Endodermal cell (in vitro differentiated cells): ENCODE data around the gene BRPF1. TPM values are rescaled to one million over a fixed set of nuclear protein-coding genes. Genes with fewer than 3 reads are reported as not detected.

Experiments used
- DNase-seq: peaks from one replicate; pipeline ENCODE4 v3.0.0-alpha.2; 2017
- H3K27ac ChIP-seq: 2 replicates; pipeline ENCODE4 v1.5.1; 2013; ENCODE audit warnings: mild to moderate bottlenecking, low read depth, low read length, moderate library complexity
- H3K27me3 ChIP-seq: 2 replicates; pipeline ENCODE4 v1.6.1; 2013; ENCODE audit warnings: mild to moderate bottlenecking, low read length, moderate library complexity; ENCODE audit not compliant: insufficient read depth, control insufficient read depth, poor library complexity, severe bottlenecking
- H3K36me3 ChIP-seq: 2 replicates; pipeline ENCODE4 v1.7.0; 2013; ENCODE audit warnings: mild to moderate bottlenecking, low read length, moderate library complexity; ENCODE audit not compliant: control insufficient read depth, insufficient read depth
- H3K4me1 ChIP-seq: one replicate; pipeline ENCODE4 v1.7.0; 2013; ENCODE audit warnings: low read length; ENCODE audit not compliant: control insufficient read depth, insufficient read depth
- H3K4me3 ChIP-seq: 2 replicates; pipeline ENCODE4 v1.5.1; 2013; ENCODE audit warnings: mild to moderate bottlenecking, low read length, moderate library complexity
- H3K9ac ChIP-seq: 2 replicates; pipeline ENCODE4 v1.6.1; 2013; ENCODE audit warnings: mild to moderate bottlenecking, low read length, moderate library complexity; ENCODE audit not compliant: poor library complexity, severe bottlenecking; ENCODE audit errors: extremely low read depth
- H3K9me3 ChIP-seq: 2 replicates; pipeline ENCODE4 v1.6.1; 2013; ENCODE audit warnings: mild to moderate bottlenecking, low read length, moderate library complexity; ENCODE audit not compliant: control insufficient read depth
- H3K27ac Mint-ChIP-seq: 2 replicates; pipeline ENCODE4 v1.8.0; 2020; ENCODE audit warnings: mixed read lengths
- H3K27me3 Mint-ChIP-seq: 2 replicates; pipeline ENCODE4 v1.8.0; 2021; ENCODE audit warnings: mild to moderate bottlenecking, mixed read lengths; ENCODE audit not compliant: insufficient read depth
- H3K36me3 Mint-ChIP-seq: 2 replicates; pipeline ENCODE4 v1.8.0; 2020; ENCODE audit warnings: low read depth, mixed read lengths
- H3K4me1 Mint-ChIP-seq: 2 replicates; pipeline ENCODE4 v1.8.0; 2020; ENCODE audit warnings: mixed read lengths
- H3K4me3 Mint-ChIP-seq: 2 replicates; pipeline ENCODE4 v1.8.0; 2020; ENCODE audit warnings: mild to moderate bottlenecking, moderate library complexity, mixed read lengths
- H3K9me3 Mint-ChIP-seq: 2 replicates; pipeline ENCODE4 v1.8.0; 2020; ENCODE audit warnings: mild to moderate bottlenecking, mixed read lengths
- WGBS, 2 experiments: methylation state at CpG; one replicate each; pipeline versions ENCODE4 v1.1.5 to v1.1.7; 2013; ENCODE audit warnings: missing lambda C conversion rate in 2 of 2, mixed read lengths in 1 of 2; ENCODE audit not compliant: insufficient coverage in 1 of 2, insufficient read length in 1 of 2; 5-methylcytosine and 5-hydroxymethylcytosine counted together
- total RNA-seq, 2 donors: library from RNA; stranded (reverse); fragmentation: NEBNext Ultra II Directional in 1 of 2; extraction: Animal tissue kit (Norgen Biotek cat#: 25700) in 1 of 2; gene quantifications; 2 replicates in 1 of 2; 3 replicates in 1 of 2; pipeline ENCODE4 v1.2.1, GENCODE V29; 2021
- TF ChIP-seq, protein P1 (sequence below): fragments of 200-600 bp; sonication (generic); conservative IDR thresholded peaks from 2 replicates; pipeline ENCODE4 v1.5.0; 2021; ENCODE audit warnings: antibody characterized with exemption, mild to moderate bottlenecking

Gene BRPF1
- total RNA-seq, 2 donors from 2014 or later: 22.7 to 28.5 TPM

GRCh38 chr3:9786209-9786739 lies 54.7 kb downstream of the BRPF1 start:
- H3K4me3 Mint-ChIP-seq: no peak overlapping the region

GRCh38 chr3:9786825-9787669 lies 55.5 kb downstream of the BRPF1 start:
- Mint-ChIP-seq H3K4me1 (peaks cover 4% of the 10 kb centered on the region), H3K9me3 (no peaks in the 10 kb centered on the region), H3K4me3 (no peak overlapping the region), H3K27me3 (no peaks in the 10 kb centered on the region), H3K27ac (no peak overlapping the region), H3K36me3 (peaks cover 70% of the 10 kb centered on the region)
- Histone ChIP-seq H3K36me3 (peaks cover 67% of the 10 kb centered on the region), H3K4me3 (no peak overlapping the region), H3K27me3 (no peaks in the 10 kb centered on the region), H3K9ac (no peak overlapping the region), H3K27ac (no peak overlapping the region), H3K4me1 (no peaks in the 10 kb centered on the region), H3K9me3 (no peaks in the 10 kb centered on the region)
- TF ChIP-seq, protein P1, sequence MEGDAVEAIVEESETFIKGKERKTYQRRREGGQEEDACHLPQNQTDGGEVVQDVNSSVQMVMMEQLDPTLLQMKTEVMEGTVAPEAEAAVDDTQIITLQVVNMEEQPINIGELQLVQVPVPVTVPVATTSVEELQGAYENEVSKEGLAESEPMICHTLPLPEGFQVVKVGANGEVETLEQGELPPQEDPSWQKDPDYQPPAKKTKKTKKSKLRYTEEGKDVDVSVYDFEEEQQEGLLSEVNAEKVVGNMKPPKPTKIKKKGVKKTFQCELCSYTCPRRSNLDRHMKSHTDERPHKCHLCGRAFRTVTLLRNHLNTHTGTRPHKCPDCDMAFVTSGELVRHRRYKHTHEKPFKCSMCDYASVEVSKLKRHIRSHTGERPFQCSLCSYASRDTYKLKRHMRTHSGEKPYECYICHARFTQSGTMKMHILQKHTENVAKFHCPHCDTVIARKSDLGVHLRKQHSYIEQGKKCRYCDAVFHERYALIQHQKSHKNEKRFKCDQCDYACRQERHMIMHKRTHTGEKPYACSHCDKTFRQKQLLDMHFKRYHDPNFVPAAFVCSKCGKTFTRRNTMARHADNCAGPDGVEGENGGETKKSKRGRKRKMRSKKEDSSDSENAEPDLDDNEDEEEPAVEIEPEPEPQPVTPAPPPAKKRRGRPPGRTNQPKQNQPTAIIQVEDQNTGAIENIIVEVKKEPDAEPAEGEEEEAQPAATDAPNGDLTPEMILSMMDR: peak; percentile 78
- DNase-seq: peak; percentile 67
- WGBS, 2 experiments: 85 to 91% methylated on average over 5 to 13 of the region's 13 CpGs

More at GRCh38 chr3:9786209-9786739, 54.7 kb downstream of the BRPF1 start:
- Histone ChIP-seq H3K27ac (no peak overlapping the region), H3K9me3 (no peaks in the 10 kb centered on the region), H3K27me3 (no peaks in the 10 kb centered on the region), H3K9ac (no peak overlapping the region), H3K36me3 (peaks cover 75% of the 10 kb centered on the region), H3K4me3 (no peak overlapping the region), H3K4me1 (no peaks in the 10 kb centered on the region)
- whole genome bisulfite sequencing, 2 experiments: 81 to 93% methylated on average over 3 to 7 of the region's 7 CpGs
- Mint-ChIP-seq H3K27me3 (no peaks in the 10 kb centered on the region), H3K4me1 (no peaks in the 10 kb centered on the region), H3K9me3 (no peaks in the 10 kb centered on the region), H3K36me3 (peaks cover 74% of the 10 kb centered on the region), H3K27ac (no peak overlapping the region)
- DNase-seq: no peak
- TF ChIP-seq, protein P1: no peak

DNA sequence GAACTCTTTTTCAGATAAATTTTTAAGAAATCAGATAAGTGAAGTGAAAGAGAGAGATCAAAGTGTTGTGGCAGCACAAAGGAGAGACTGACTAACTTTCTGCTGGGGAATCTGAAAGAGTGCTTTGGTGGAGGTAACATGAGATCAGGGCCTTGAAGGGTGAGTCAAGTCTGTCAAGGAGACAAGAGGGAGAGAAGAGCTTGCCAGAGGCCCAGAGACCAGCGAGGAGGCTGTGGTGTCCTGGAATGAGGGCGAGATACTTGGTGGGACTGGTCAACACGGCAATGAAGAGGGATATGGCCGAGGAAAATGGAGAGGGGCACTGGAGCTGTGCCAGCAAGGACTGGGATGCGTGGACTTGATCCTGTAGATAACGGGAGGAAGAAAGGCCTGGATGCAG lies 56.2 kb downstream of the BRPF1 start:
- no peak overlapping the region for H3K27ac ChIP-seq
- peaks cover 64% of the 10 kb centered on the region for H3K36me3 Mint-ChIP-seq
- H3K9me3 ChIP-seq: no peaks in the 10 kb centered on the region
- no peak overlapping the region for H3K4me3 ChIP-seq
- no peaks in the 10 kb centered on the region for H3K27me3 Mint-ChIP-seq
- H3K4me3 Mint-ChIP-seq: no peak overlapping the region
- peak overlapping the region; percentile 10 for H3K27ac Mint-ChIP-seq
- no peak for DNase-seq
- 93 to 96% methylated on average over 5 to 6 of the region's 6 CpGs for WGBS, 2 experiments
- H3K4me1 ChIP-seq: no peaks in the 10 kb centered on the region
- H3K4me1 Mint-ChIP-seq: peaks cover 4% of the 10 kb centered on the region
- TF ChIP-seq, protein P1: no peak
- no peaks in the 10 kb centered on the region for H3K27me3 ChIP-seq
- no peaks in the 10 kb centered on the region for H3K9me3 Mint-ChIP-seq
- peaks cover 64% of the 10 kb centered on the region for H3K36me3 ChIP-seq
- H3K9ac ChIP-seq: no peak overlapping the region
